Germinal center (tissue), 1 donor: ENCODE data around the gene KLF18.
"Not testable (repeated sequence)": the region's sequence is repeated elsewhere in the genome, so short reads cannot be mapped to it uniquely, and the experiment has no call there.

Experiments used
- DNase-seq: peaks from one replicate; pipeline ENCODE4 v3.0.0; 2012; ENCODE audit warnings: mixed read lengths, low spot score

The KLF18 gene

GRCh38 chr1:44119525-44119924, 21.9 kb downstream of the KLF18 start:
- no peak for DNase-seq

- DNase-seq: no peak
Observed at GRCh38 chr1:44118682-44119081, 22.7 kb downstream of the KLF18 start, which contains the start of gene KLF17. TSS of gene KLF17 (plus strand) at chr1:44118821. CDS start at chr1:44118908, 87 bp downstream.

- DNase-seq: not testable (repeated sequence)
Observed at GRCh38 chr1:44117272-44117671, 24.2 kb downstream of the KLF18 start.

- DNase-seq: no peak
Observed at GRCh38 chr1:44114098-44114497, 27.3 kb downstream of the KLF18 start.

- no peak for DNase-seq
Observed at GRCh38 chr1:44113095-44113609, 28.3 kb downstream of the KLF18 start.

- DNase-seq: no peak
Observed at GRCh38 chr1:44112486-44112885, 28.9 kb downstream of the KLF18 start.

- DNase-seq: no peak
Observed at GRCh38 chr1:44111861-44112260, 29.6 kb downstream of the KLF18 start.

GRCh38 chr1:44110916-44111315, 30.5 kb downstream of the KLF18 start:
- DNase-seq: no peak

- DNase-seq: no peak
Observed at GRCh38 chr1:44108971-44109370, 32.5 kb downstream of the KLF18 start.

- no peak for DNase-seq
Observed at GRCh38 chr1:44108241-44108640, 33.2 kb downstream of the KLF18 start.

- no peak for DNase-seq
Observed at GRCh38 chr1:44105810-44106209, 35.6 kb downstream of the KLF18 start.

GRCh38 chr1:44103270-44104131, 37.9 kb downstream of the KLF18 start:
- no peak for DNase-seq

- DNase-seq: no peak
Observed at GRCh38 chr1:44101328-44101727, 40.1 kb downstream of the KLF18 start.

- no peak for DNase-seq
Observed at GRCh38 chr1:44100183-44100868, 41.1 kb downstream of the KLF18 start.

- no peak for DNase-seq
Observed at GRCh38 chr1:44094047-44094446, 47.4 kb downstream of the KLF18 start.

GRCh38 chr1:44090429-44091252, 50.8 kb downstream of the KLF18 start:
- no peak for DNase-seq

- DNase-seq: no peak
Observed at GRCh38 chr1:44089371-44090048, 51.9 kb downstream of the KLF18 start.
